Liver (tissue), 9 donors: ENCODE measurements around the gene ROMO1. TPM values are rescaled to one million over a fixed set of nuclear protein-coding genes. Genes with fewer than 3 reads are reported as not detected.

Experiments used
- DNase-seq: peaks from one replicate; pipeline ENCODE4 v3.0.0-alpha.2; 2017; ENCODE audit warnings: low spot score
- H3K27ac ChIP-seq, 2 donors: one replicate each; pipeline ENCODE4 v1.7.0; 2013; ENCODE audit warnings: inconsistent platforms in 2 of 2, low read length in 2 of 2, control low read depth in 1 of 2, low read depth in 1 of 2, mild to moderate bottlenecking in 1 of 2
- H3K27me3 ChIP-seq, 4 donors: one replicate each; pipeline versions ENCODE4 v1.6.1 to v1.7.0; 2013; ENCODE audit warnings: low read length in 3 of 4, inconsistent platforms in 1 of 4, mild to moderate bottlenecking in 1 of 4, moderate library complexity in 1 of 4; ENCODE audit not compliant: control insufficient read depth in 4 of 4, insufficient read depth in 4 of 4
- H3K36me3 ChIP-seq, 4 donors: one replicate each; pipeline versions ENCODE4 v1.6.1 to v1.7.0; 2013; ENCODE audit warnings: low read length in 3 of 4, mild to moderate bottlenecking in 3 of 4, low read depth in 1 of 4, moderate library complexity in 1 of 4; ENCODE audit not compliant: control insufficient read depth in 4 of 4, insufficient read depth in 3 of 4
- H3K4me1 ChIP-seq, 4 donors: one replicate each; pipeline versions ENCODE4 v1.6.1 to v1.7.0; 2013; ENCODE audit warnings: low read length in 3 of 4, mild to moderate bottlenecking in 3 of 4, moderate library complexity in 1 of 4; ENCODE audit not compliant: control insufficient read depth in 4 of 4, insufficient read depth in 4 of 4
- H3K4me3 ChIP-seq, 3 donors: one replicate each; pipeline versions ENCODE4 v1.6.1 to v1.7.0; 2013; ENCODE audit warnings: low read length in 3 of 3, control low read depth in 1 of 3, low read depth in 1 of 3, mild to moderate bottlenecking in 1 of 3
- H3K9ac ChIP-seq, 2 donors: one replicate each; pipeline ENCODE4 v1.7.0; 2013; ENCODE audit warnings: low read length in 2 of 2, mild to moderate bottlenecking in 2 of 2, moderate library complexity in 2 of 2, control low read depth in 1 of 2, low read depth in 1 of 2
- H3K9me3 ChIP-seq, 4 donors: one replicate each; pipeline versions ENCODE4 v1.6.1 to v1.7.0; 2013; ENCODE audit warnings: low read length in 3 of 4; ENCODE audit not compliant: control insufficient read depth in 4 of 4
- CTCF ChIP-seq: fragments of 150-350 bp; IDR thresholded peaks from 2 replicates; pipeline ENCODE4 v1.5.1; 2017; ENCODE audit warnings: improper control_type of control experiment, low read depth, low read length; ENCODE audit not compliant: missing input control
- EGR1 ChIP-seq, 2 donors: IDR thresholded peaks; 2 replicates each; pipeline ENCODE4 v1.6.1; 2016 to 2018; ENCODE audit warnings: antibody characterized with exemption in 2 of 2, low read depth in 2 of 2
- FOXA1 ChIP-seq: IDR thresholded peaks from 2 replicates; pipeline ENCODE4 v1.6.1; 2016; ENCODE audit warnings: antibody characterized with exemption
- FOXA2 ChIP-seq: IDR thresholded peaks from 2 replicates; pipeline ENCODE4 v1.6.1; 2016; ENCODE audit warnings: antibody characterized with exemption
- GABPA ChIP-seq, 2 donors: IDR thresholded peaks in 1 of 2; conservative IDR thresholded peaks in 1 of 2; 2 replicates each; pipeline ENCODE4 v1.6.1; 2016; ENCODE audit warnings: antibody characterized with exemption in 2 of 2, mild to moderate bottlenecking in 1 of 2, moderate library complexity in 1 of 2
- HNF4A ChIP-seq, 2 donors: conservative IDR thresholded peaks; 2 replicates each; pipeline ENCODE4 v1.6.1; 2016; ENCODE audit warnings: antibody characterized with exemption in 2 of 2, mild to moderate bottlenecking in 2 of 2
- HNF4G ChIP-seq: IDR thresholded peaks from 2 replicates; pipeline ENCODE4 v1.6.1; 2016; ENCODE audit warnings: antibody characterized with exemption
- JUND ChIP-seq, 2 donors: IDR thresholded peaks; 2 replicates each; pipeline ENCODE4 v1.6.1; 2016; ENCODE audit warnings: antibody characterized with exemption in 2 of 2
- NR2F2 ChIP-seq: IDR thresholded peaks from 2 replicates; pipeline ENCODE4 v1.6.1; 2016; ENCODE audit warnings: antibody characterized with exemption
- RAD21 ChIP-seq, 2 donors: IDR thresholded peaks; 2 replicates each; pipeline ENCODE4 v1.6.1; 2016; ENCODE audit warnings: antibody characterized with exemption in 2 of 2, mild to moderate bottlenecking in 2 of 2
- REST ChIP-seq: IDR thresholded peaks from 2 replicates; pipeline ENCODE4 v1.6.1; 2016; ENCODE audit warnings: antibody characterized with exemption, mild to moderate bottlenecking
- RXRA ChIP-seq, 2 donors: IDR thresholded peaks; 2 replicates each; pipeline ENCODE4 v1.6.1; 2017 to 2018; ENCODE audit warnings: antibody characterized with exemption in 2 of 2, mild to moderate bottlenecking in 1 of 2
- SP1 ChIP-seq: IDR thresholded peaks from 2 replicates; pipeline ENCODE4 v1.6.1; 2018; ENCODE audit warnings: antibody characterized with exemption, mild to moderate bottlenecking
- TAF1 ChIP-seq: conservative IDR thresholded peaks from 2 replicates; pipeline ENCODE4 v1.6.1; 2016; ENCODE audit warnings: antibody characterized with exemption, mild to moderate bottlenecking
- YY1 ChIP-seq: IDR thresholded peaks from 2 replicates; pipeline ENCODE4 v1.6.1; 2016; ENCODE audit warnings: antibody characterized with exemption, mild to moderate bottlenecking
- WGBS: extraction: QIAGEN DNeasy Blood & Tissue Kit; methylation state at CpG from one replicate; pipeline ENCODE4 v1.1.7; 2013; 5-methylcytosine and 5-hydroxymethylcytosine counted together
- polyA plus RNA-seq, 2 donors: library from polyadenylated mRNA; stranded (reverse) in 1 of 2; unstranded in 1 of 2; fragments of 200-250 nt in 1 of 2; fragments of >200 nt in 1 of 2; fragmentation: Nextera tagmentation in 1 of 2; extraction: Ambion mirVana in 1 of 2; gene quantifications; one replicate each; pipeline versions ENCODE4 v1.2.1 to v1.2.3, GENCODE V29; 2013 to 2015
- total RNA-seq, 2 donors: library from RNA; depleted of rRNA; stranded (reverse); fragments of >200 nt; gene quantifications; one replicate each; pipeline ENCODE4 v1.2.3, GENCODE V29; 2014
- TF ChIP-seq, protein P1 (sequence below): IDR thresholded peaks from 2 replicates; pipeline ENCODE4 v1.6.1; 2016; ENCODE audit warnings: antibody characterized with exemption
- TF ChIP-seq, protein P2 (sequence below): IDR thresholded peaks from 2 replicates; pipeline ENCODE4 v1.6.1; 2016; ENCODE audit warnings: antibody characterized with exemption
- TF ChIP-seq, protein P3 (sequence below): IDR thresholded peaks from 2 replicates; pipeline ENCODE4 v1.6.1; 2016; ENCODE audit warnings: antibody characterized with exemption
- donor health status: healthy.
- donor health status: healthy.
- donor health status: healthy.
- donor health status: healthy.
- donor health status: healthy.

Gene ROMO1
- total and polyA plus RNA-seq, 4 donors = 68.4 to 359 (median 147) TPM

DNA sequence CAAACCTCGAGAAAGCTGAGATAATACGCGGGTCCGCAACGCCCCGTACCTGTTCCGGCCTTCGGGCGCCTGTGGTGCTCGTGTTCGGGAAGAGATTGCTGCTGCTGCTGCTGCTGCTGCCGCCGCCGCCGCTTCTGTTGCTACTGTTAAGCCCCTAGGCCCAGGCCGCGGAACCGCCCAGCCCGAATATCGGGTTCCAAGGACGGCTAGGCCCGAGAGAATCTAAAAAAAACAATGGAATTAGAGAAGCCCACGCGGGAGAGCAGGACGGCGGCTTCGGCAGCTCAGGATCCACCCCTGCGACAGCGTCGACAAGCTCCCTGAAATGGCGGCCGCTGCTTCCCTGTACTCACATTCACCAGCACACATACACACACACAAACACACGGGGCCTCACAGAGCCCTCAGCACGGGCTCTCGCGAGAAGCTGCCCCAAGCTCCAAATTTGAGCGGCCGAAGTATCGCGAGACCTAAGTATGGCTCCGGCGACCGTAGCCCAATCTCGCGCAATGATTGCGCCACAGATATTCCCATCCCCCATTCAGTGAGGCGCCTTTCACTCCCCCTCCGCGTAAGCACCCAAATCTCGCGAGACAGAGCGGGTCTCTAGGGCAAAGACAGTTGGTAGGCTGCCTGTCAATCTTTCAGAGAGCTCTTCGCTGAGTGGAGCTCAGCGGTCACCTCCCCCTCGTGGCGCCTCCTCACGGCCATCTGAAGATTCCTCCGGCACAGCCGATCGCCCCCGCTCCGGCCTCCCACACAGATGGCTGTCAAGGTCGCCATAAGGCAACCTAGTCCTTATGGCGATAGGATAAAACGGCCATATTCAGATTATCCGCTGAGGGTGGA lies 42.9 kb downstream of the ROMO1 start, which contains the start of gene RBM39:
RBM39 (minus strand) TSS at position 369 of the 849 bp plus-strand sequence. CDS start 1,386 bp downstream, outside the sequence.
- Histone ChIP-seq H3K9ac (peak within 1 kb of the TSS; percentile 99 to 100), H3K27ac (peak within 1 kb of the TSS; percentile 99 to 100), H3K36me3 (peaks cover 2 to 26% (median 21%) of the 10 kb centered on the region in 4 donors), H3K27me3 (no peaks in the 10 kb centered on the region), H3K4me1 (peaks cover 3 to 30% (median 26%) of the 10 kb centered on the region in 4 donors), H3K4me3 (peak within 1 kb of the TSS; percentile 81 to 98 (median 95)), H3K9me3 (no peaks in the 10 kb centered on the region)
- under 1% methylated on average over 66 of the region's 66 CpGs for WGBS
- peak; percentile 98 for DNase-seq
- TF ChIP-seq RXRA (IDR thresholded peaks at IDR 0.05) = peak; percentile 46 to 60
- TF ChIP-seq YY1 = peak; percentile 96
- TF ChIP-seq JUND (IDR thresholded peaks at IDR 0.05) = peak; percentile 14 to 52
- TF ChIP-seq, protein P1, sequence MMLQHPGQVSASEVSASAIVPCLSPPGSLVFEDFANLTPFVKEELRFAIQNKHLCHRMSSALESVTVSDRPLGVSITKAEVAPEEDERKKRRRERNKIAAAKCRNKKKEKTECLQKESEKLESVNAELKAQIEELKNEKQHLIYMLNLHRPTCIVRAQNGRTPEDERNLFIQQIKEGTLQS = peak; percentile 39
- TF ChIP-seq RAD21 (IDR thresholded peaks at IDR 0.05) = peak; percentile 46 to 58
- TF ChIP-seq, protein P2, sequence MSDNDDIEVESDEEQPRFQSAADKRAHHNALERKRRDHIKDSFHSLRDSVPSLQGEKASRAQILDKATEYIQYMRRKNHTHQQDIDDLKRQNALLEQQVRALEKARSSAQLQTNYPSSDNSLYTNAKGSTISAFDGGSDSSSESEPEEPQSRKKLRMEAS = peak; percentile 71
- peak; percentile 67 for TF ChIP-seq FOXA1
- peak; percentile 8 for TF ChIP-seq HNF4G
- peak; percentile 88 for TF ChIP-seq SP1
- peak; percentile 13 to 34 for TF ChIP-seq HNF4A (conservative IDR thresholded peaks at IDR 0.05)
- TF ChIP-seq NR2F2 = peak; percentile 32
- TF ChIP-seq EGR1 (IDR thresholded peaks at IDR 0.05; ENCODE audit: low read depth in 2 of 2) = peak; percentile 94
- TF ChIP-seq TAF1 = peak; percentile 95
- no peak for TF ChIP-seq FOXA2
- TF ChIP-seq REST = peak; percentile 93
- TF ChIP-seq GABPA (IDR thresholded peaks at IDR 0.05 in 1 of 2, conservative IDR thresholded peaks at IDR 0.05 in 1 of 2) = peak in 1 of 2 donors; percentile 50
- peak; percentile 29 for TF ChIP-seq CTCF
- TF ChIP-seq, protein P3, sequence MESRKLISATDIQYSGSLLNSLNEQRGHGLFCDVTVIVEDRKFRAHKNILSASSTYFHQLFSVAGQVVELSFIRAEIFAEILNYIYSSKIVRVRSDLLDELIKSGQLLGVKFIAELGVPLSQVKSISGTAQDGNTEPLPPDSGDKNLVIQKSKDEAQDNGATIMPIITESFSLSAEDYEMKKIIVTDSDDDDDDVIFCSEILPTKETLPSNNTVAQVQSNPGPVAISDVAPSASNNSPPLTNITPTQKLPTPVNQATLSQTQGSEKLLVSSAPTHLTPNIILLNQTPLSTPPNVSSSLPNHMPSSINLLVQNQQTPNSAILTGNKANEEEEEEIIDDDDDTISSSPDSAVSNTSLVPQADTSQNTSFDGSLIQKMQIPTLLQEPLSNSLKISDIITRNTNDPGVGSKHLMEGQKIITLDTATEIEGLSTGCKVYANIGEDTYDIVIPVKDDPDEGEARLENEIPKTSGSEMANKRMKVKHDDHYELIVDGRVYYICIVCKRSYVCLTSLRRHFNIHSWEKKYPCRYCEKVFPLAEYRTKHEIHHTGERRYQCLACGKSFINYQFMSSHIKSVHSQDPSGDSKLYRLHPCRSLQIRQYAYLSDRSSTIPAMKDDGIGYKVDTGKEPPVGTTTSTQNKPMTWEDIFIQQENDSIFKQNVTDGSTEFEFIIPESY = peak; percentile 100
